ENCODE measurements around the gene FUT3.

Gene FUT3

GRCh38 chr19:5832527-5833216, 18.6 kb downstream of the FUT3 start:
- H3K4me1 ChIP-seq (ENCODE audit: insufficient read depth, low read length, poor library complexity, severe bottlenecking) = no peaks in the 10 kb centered on the region
- no peaks in the 10 kb centered on the region for H4K20me1 ChIP-seq (ENCODE audit: insufficient read depth, low read length, poor library complexity, severe bottlenecking)
- H3K36me3 ChIP-seq (ENCODE audit: insufficient read depth, low read length) = no peaks in the 10 kb centered on the region
- no peak overlapping the region for H2AFZ ChIP-seq (ENCODE audit: low read length)
- TF ChIP-seq EZH2phosphoT487 (IDR thresholded peaks at IDR 0.05; ENCODE audit: borderline replicate concordance) = no peak
- TF ChIP-seq CTCF (conservative IDR thresholded peaks at IDR 0.05; ENCODE audit: low read length) = no peak
- H3K27me3 ChIP-seq (ENCODE audit: insufficient read depth, low read length, poor library complexity, severe bottlenecking) = no peaks in the 10 kb centered on the region
- H3K79me2 ChIP-seq (ENCODE audit: insufficient read depth, low read length) = no peaks in the 10 kb centered on the region
- H3K4me2 ChIP-seq (ENCODE audit: low read depth, low read length, poor library complexity, severe bottlenecking) = no peak overlapping the region
- no peak overlapping the region for H3K4me3 ChIP-seq (ENCODE audit: low read length, poor library complexity, severe bottlenecking)
- no peak overlapping the region for H3K9ac ChIP-seq (ENCODE audit: low read depth, low read length, poor library complexity, severe bottlenecking)
- H3F3A ChIP-seq (ENCODE audit: low read depth) = no peaks in the 10 kb centered on the region
- no peaks in the 10 kb centered on the region for H3K9me2 ChIP-seq (replicated peaks; ENCODE audit: low read depth, low read length)
- H3K9me3 ChIP-seq (ENCODE audit: insufficient read depth, low read depth, low read length) = no peaks in the 10 kb centered on the region

- H2AFZ ChIP-seq (ENCODE audit: low read length) = no peak overlapping the region
- no peaks in the 10 kb centered on the region for H3K79me2 ChIP-seq (ENCODE audit: insufficient read depth, low read length)
- no peaks in the 10 kb centered on the region for H4K20me1 ChIP-seq (ENCODE audit: insufficient read depth, low read length, poor library complexity, severe bottlenecking)
- H3K4me3 ChIP-seq (ENCODE audit: low read length, poor library complexity, severe bottlenecking) = no peak overlapping the region
- no peaks in the 10 kb centered on the region for H3K27me3 ChIP-seq (ENCODE audit: insufficient read depth, low read length, poor library complexity, severe bottlenecking)
- no peaks in the 10 kb centered on the region for H3K9me3 ChIP-seq (ENCODE audit: insufficient read depth, low read depth, low read length)
- H3K9me2 ChIP-seq (replicated peaks; ENCODE audit: low read depth, low read length) = no peaks in the 10 kb centered on the region
- H3K4me1 ChIP-seq (ENCODE audit: insufficient read depth, low read length, poor library complexity, severe bottlenecking) = peaks cover under 1% of the 10 kb centered on the region
- H3K36me3 ChIP-seq (ENCODE audit: insufficient read depth, low read length) = no peaks in the 10 kb centered on the region
- no peaks in the 10 kb centered on the region for H3F3A ChIP-seq (ENCODE audit: low read depth)
- H3K4me2 ChIP-seq (ENCODE audit: low read depth, low read length, poor library complexity, severe bottlenecking) = no peak overlapping the region
- no peak overlapping the region for H3K9ac ChIP-seq (ENCODE audit: low read depth, low read length, poor library complexity, severe bottlenecking)
- TF ChIP-seq EZH2phosphoT487 (IDR thresholded peaks at IDR 0.05; ENCODE audit: borderline replicate concordance) (no peak), CTCF (conservative IDR thresholded peaks at IDR 0.05; ENCODE audit: low read length) (no peak)
These were observed 19.2 kb downstream of the FUT3 start for GRCh38 chr19:5832061-5832460.

GRCh38 chr19:5831159-5831558, 20.1 kb downstream of the FUT3 start:
- Histone ChIP-seq H3F3A (ENCODE audit: low read depth) (no peaks in the 10 kb centered on the region), H3K79me2 (ENCODE audit: insufficient read depth, low read length) (no peaks in the 10 kb centered on the region), H3K4me3 (ENCODE audit: low read length, poor library complexity, severe bottlenecking) (no peak overlapping the region), H3K4me1 (ENCODE audit: insufficient read depth, low read length, poor library complexity, severe bottlenecking) (peaks cover 10% of the 10 kb centered on the region), H3K4me2 (ENCODE audit: low read depth, low read length, poor library complexity, severe bottlenecking) (no peak overlapping the region), H3K9me2 (replicated peaks; ENCODE audit: low read depth, low read length) (no peaks in the 10 kb centered on the region), H2AFZ (ENCODE audit: low read length) (no peak overlapping the region), H3K9me3 (ENCODE audit: insufficient read depth, low read depth, low read length) (no peaks in the 10 kb centered on the region), H3K9ac (ENCODE audit: low read depth, low read length, poor library complexity, severe bottlenecking) (no peak overlapping the region), H4K20me1 (ENCODE audit: insufficient read depth, low read length, poor library complexity, severe bottlenecking) (no peaks in the 10 kb centered on the region), H3K27me3 (ENCODE audit: insufficient read depth, low read length, poor library complexity, severe bottlenecking) (no peaks in the 10 kb centered on the region), H3K36me3 (ENCODE audit: insufficient read depth, low read length) (no peaks in the 10 kb centered on the region)
- TF ChIP-seq EZH2phosphoT487 (IDR thresholded peaks at IDR 0.05; ENCODE audit: borderline replicate concordance) (no peak), CTCF (conservative IDR thresholded peaks at IDR 0.05; ENCODE audit: low read length) (no peak)
